ENCODE measurements around the gene FHOD1.

- TF ChIP-seq POLR2AphosphoS5 (IDR thresholded peaks at IDR 0.05; ENCODE audit: low read length) (no peak), BCL3 (IDR thresholded peaks at IDR 0.05; ENCODE audit: borderline replicate concordance, insufficient read depth, low read depth, low read length, poor library complexity, severe bottlenecking) (no peak), CHD2 (IDR thresholded peaks at IDR 0.05; ENCODE audit: borderline replicate concordance, low read depth, low read length) (no peak)
- TF ChIP-seq, protein P1, sequence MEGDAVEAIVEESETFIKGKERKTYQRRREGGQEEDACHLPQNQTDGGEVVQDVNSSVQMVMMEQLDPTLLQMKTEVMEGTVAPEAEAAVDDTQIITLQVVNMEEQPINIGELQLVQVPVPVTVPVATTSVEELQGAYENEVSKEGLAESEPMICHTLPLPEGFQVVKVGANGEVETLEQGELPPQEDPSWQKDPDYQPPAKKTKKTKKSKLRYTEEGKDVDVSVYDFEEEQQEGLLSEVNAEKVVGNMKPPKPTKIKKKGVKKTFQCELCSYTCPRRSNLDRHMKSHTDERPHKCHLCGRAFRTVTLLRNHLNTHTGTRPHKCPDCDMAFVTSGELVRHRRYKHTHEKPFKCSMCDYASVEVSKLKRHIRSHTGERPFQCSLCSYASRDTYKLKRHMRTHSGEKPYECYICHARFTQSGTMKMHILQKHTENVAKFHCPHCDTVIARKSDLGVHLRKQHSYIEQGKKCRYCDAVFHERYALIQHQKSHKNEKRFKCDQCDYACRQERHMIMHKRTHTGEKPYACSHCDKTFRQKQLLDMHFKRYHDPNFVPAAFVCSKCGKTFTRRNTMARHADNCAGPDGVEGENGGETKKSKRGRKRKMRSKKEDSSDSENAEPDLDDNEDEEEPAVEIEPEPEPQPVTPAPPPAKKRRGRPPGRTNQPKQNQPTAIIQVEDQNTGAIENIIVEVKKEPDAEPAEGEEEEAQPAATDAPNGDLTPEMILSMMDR (IDR thresholded peaks at IDR 0.05 in 2 of 3, conservative IDR thresholded peaks at IDR 0.05 in 1 of 3; ENCODE audit: control insufficient read depth in 2 of 3, extremely low read depth in 1 of 3, insufficient read depth in 1 of 3, low read depth in 3 of 3, low read length in 3 of 3): no peak
- TF ChIP-seq, protein P2, sequence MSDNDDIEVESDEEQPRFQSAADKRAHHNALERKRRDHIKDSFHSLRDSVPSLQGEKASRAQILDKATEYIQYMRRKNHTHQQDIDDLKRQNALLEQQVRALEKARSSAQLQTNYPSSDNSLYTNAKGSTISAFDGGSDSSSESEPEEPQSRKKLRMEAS (IDR thresholded peaks at IDR 0.05; ENCODE audit: low read depth, low read length): no peak
These were observed 10.5 kb downstream of the FHOD1 start for GRCh38 chr16:67236563-67237395.

Data from GM12878 (cell line).